ENCODE data around the gene PLD6. TPM values are rescaled to one million over a fixed set of nuclear protein-coding genes. Genes with fewer than 3 reads are reported as not detected.

The PLD6 gene
- polyA plus RNA-seq, 1 donor (not counting 4 experiments of a cell fraction or from before 2014, with no cell fraction given) = 1.6 TPM

DNA sequence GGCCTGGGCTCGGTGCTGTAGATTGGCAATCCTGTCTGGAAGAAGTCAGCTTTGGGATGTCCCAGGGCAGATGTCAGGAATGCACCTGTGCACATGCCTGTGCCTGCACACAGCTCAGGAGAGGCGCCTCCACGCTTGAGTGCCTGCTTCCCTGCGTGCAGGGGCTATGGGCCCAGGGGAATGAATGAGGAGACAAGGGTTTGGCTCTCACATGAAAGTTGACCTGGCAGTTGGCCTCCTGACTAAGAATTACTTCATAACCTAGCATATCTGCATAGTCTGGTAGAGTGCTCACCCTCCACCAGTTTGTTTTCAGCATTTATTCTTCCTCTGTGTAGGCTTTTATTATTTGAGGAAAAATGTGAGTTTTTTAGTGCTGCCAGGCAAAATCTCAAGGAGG lies 50.0 kb downstream of the PLD6 start:
- DNase-seq (ENCODE audit: low read depth, low spot score) (no peak), FAIRE-seq (peak; percentile 86)
- dilution Hi-C loops (cut with MboI; ENCODE audit: extremely low pct_ligation_motif_present, low sequenced_read_pairs) = no loop called here
- no peak overlapping the region for H2AFZ ChIP-seq (ENCODE audit: control insufficient read depth, low read length)
- H3K4me2 ChIP-seq (ENCODE audit: control insufficient read depth, extremely low read depth, insufficient read depth, low read depth, low read length) = peak overlapping the region; percentile 43
- peaks cover 7% of the 10 kb centered on the region for H3K9me1 ChIP-seq (ENCODE audit: control insufficient read depth, extremely low read depth, insufficient read depth, low read length)
- peaks cover 6% of the 10 kb centered on the region for H4K20me1 ChIP-seq (ENCODE audit: control insufficient read depth, extremely low read depth, insufficient read depth, low read length)
- H3K9me3 ChIP-seq (ENCODE audit: control insufficient read depth, low read depth, low read length) = no peaks in the 10 kb centered on the region
- peaks cover 51 to 54% of the 10 kb centered on the region in 2 experiments for H3K36me3 ChIP-seq (ENCODE audit: control insufficient read depth in 2 of 2, extremely low read depth in 1 of 2, insufficient read depth in 2 of 2, low read length in 2 of 2)
- H3K27me3 ChIP-seq (ENCODE audit: control insufficient read depth, extremely low read depth, insufficient read depth, low read length) = no peaks in the 10 kb centered on the region
- H3K9ac ChIP-seq (ENCODE audit: control insufficient read depth, extremely low read depth, insufficient read depth, low read length) = peak overlapping the region; percentile 18
- TF ChIP-seq EZH2 (IDR thresholded peaks at IDR 0.05; ENCODE audit: low read length) = no peak
- TF ChIP-seq, protein P1, sequence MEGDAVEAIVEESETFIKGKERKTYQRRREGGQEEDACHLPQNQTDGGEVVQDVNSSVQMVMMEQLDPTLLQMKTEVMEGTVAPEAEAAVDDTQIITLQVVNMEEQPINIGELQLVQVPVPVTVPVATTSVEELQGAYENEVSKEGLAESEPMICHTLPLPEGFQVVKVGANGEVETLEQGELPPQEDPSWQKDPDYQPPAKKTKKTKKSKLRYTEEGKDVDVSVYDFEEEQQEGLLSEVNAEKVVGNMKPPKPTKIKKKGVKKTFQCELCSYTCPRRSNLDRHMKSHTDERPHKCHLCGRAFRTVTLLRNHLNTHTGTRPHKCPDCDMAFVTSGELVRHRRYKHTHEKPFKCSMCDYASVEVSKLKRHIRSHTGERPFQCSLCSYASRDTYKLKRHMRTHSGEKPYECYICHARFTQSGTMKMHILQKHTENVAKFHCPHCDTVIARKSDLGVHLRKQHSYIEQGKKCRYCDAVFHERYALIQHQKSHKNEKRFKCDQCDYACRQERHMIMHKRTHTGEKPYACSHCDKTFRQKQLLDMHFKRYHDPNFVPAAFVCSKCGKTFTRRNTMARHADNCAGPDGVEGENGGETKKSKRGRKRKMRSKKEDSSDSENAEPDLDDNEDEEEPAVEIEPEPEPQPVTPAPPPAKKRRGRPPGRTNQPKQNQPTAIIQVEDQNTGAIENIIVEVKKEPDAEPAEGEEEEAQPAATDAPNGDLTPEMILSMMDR (optimal IDR thresholded peaks at IDR 0.05 in 1 of 3, IDR thresholded peaks at IDR 0.05 in 1 of 3, conservative IDR thresholded peaks at IDR 0.05 in 1 of 3; ENCODE audit: extremely low read depth in 1 of 3, insufficient read depth in 2 of 3, low read length in 3 of 3) = no peak
- H3K4me1 ChIP-seq (ENCODE audit: control insufficient read depth, extremely low read depth, insufficient read depth, low read length) = peaks cover 46% of the 10 kb centered on the region
- no peak overlapping the region for H3K4me3 ChIP-seq (ENCODE audit: control insufficient read depth in 2 of 3, extremely low read depth in 1 of 3, insufficient read depth in 2 of 3, low read depth in 1 of 3, low read length in 3 of 3)
- H3K27ac ChIP-seq (ENCODE audit: control insufficient read depth, insufficient read depth, low read length) = peak overlapping the region; percentile 53
- peaks cover 2% of the 10 kb centered on the region for H3K79me2 ChIP-seq (ENCODE audit: control insufficient read depth, insufficient read depth, low read length)

DNA sequence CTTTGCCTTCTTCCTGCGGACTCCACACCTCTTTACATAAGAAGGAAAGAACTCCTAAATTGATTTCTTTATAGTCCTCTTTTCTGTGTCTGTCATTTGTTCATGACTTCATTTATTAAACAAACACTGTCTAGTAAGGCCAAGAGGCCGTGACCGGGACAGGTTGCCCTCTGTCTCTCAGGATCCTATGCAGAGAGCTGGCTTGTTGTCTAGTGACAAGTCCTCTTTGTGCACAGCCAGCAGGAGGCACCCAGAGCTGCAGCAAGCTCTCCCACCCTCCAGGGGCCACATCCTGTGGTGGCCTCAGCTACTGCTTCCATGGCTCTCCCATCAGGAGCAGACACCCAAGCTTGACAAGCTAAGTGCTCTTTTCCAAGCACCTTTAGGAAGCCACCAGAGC lies 50.6 kb downstream of the PLD6 start:
- H3K27me3 ChIP-seq (ENCODE audit: control insufficient read depth, extremely low read depth, insufficient read depth, low read length) = no peaks in the 10 kb centered on the region
- TF ChIP-seq, protein P1 (optimal IDR thresholded peaks at IDR 0.05 in 1 of 3, IDR thresholded peaks at IDR 0.05 in 1 of 3, conservative IDR thresholded peaks at IDR 0.05 in 1 of 3; ENCODE audit: extremely low read depth in 1 of 3, insufficient read depth in 2 of 3, low read length in 3 of 3) = no peak
- no peak for TF ChIP-seq EZH2 (IDR thresholded peaks at IDR 0.05; ENCODE audit: low read length)
- peaks cover 52% of the 10 kb centered on the region for H3K4me1 ChIP-seq (ENCODE audit: control insufficient read depth, extremely low read depth, insufficient read depth, low read length)
- H3K36me3 ChIP-seq (ENCODE audit: control insufficient read depth in 2 of 2, extremely low read depth in 1 of 2, insufficient read depth in 2 of 2, low read length in 2 of 2) = peaks cover 46 to 52% of the 10 kb centered on the region in 2 experiments
- DNase-seq (ENCODE audit: low read depth, low spot score) (no peak), FAIRE-seq (no peak)
- H3K9me3 ChIP-seq (ENCODE audit: control insufficient read depth, low read depth, low read length) = no peaks in the 10 kb centered on the region
- peak overlapping the region; percentile 27 for H3K27ac ChIP-seq (ENCODE audit: control insufficient read depth, insufficient read depth, low read length)
- H3K4me2 ChIP-seq (ENCODE audit: control insufficient read depth, extremely low read depth, insufficient read depth, low read depth, low read length) = peak overlapping the region; percentile 43
- H3K79me2 ChIP-seq (ENCODE audit: control insufficient read depth, insufficient read depth, low read length) = peaks cover 2% of the 10 kb centered on the region
- H3K9ac ChIP-seq (ENCODE audit: control insufficient read depth, extremely low read depth, insufficient read depth, low read length) = no peak overlapping the region
- H3K4me3 ChIP-seq (ENCODE audit: control insufficient read depth in 2 of 3, extremely low read depth in 1 of 3, insufficient read depth in 2 of 3, low read depth in 1 of 3, low read length in 3 of 3) = no peak overlapping the region
- H4K20me1 ChIP-seq (ENCODE audit: control insufficient read depth, extremely low read depth, insufficient read depth, low read length) = peaks cover 6% of the 10 kb centered on the region
- H3K9me1 ChIP-seq (ENCODE audit: control insufficient read depth, extremely low read depth, insufficient read depth, low read length) = peaks cover 7% of the 10 kb centered on the region
- dilution Hi-C loops (cut with MboI; ENCODE audit: extremely low pct_ligation_motif_present, low sequenced_read_pairs) = no loop called here
- no peak overlapping the region for H2AFZ ChIP-seq (ENCODE audit: control insufficient read depth, low read length)
